GM18868 (cell line): ENCODE measurements around the gene LGALS3BP.

ENCODE experiments used
- ATAC-seq: cut with Tn5 transposase; IDR thresholded peaks from one replicate; pipeline ENCODE4 v1.9.1; 2021; ENCODE audit warnings: mild to moderate bottlenecking, moderate library complexity; ENCODE audit not compliant: unreplicated experiment

LGALS3BP gene

GRCh38 chr17:78986649-78987328 lies 7.1 kb upstream of the LGALS3BP start:
- no peak for ATAC-seq

- no peak for ATAC-seq
These were observed 6.4 kb upstream of the LGALS3BP start for GRCh38 chr17:78986048-78986648.

GRCh38 chr17:78985395-78985794 lies 5.7 kb upstream of the LGALS3BP start:
- no peak for ATAC-seq

DNA sequence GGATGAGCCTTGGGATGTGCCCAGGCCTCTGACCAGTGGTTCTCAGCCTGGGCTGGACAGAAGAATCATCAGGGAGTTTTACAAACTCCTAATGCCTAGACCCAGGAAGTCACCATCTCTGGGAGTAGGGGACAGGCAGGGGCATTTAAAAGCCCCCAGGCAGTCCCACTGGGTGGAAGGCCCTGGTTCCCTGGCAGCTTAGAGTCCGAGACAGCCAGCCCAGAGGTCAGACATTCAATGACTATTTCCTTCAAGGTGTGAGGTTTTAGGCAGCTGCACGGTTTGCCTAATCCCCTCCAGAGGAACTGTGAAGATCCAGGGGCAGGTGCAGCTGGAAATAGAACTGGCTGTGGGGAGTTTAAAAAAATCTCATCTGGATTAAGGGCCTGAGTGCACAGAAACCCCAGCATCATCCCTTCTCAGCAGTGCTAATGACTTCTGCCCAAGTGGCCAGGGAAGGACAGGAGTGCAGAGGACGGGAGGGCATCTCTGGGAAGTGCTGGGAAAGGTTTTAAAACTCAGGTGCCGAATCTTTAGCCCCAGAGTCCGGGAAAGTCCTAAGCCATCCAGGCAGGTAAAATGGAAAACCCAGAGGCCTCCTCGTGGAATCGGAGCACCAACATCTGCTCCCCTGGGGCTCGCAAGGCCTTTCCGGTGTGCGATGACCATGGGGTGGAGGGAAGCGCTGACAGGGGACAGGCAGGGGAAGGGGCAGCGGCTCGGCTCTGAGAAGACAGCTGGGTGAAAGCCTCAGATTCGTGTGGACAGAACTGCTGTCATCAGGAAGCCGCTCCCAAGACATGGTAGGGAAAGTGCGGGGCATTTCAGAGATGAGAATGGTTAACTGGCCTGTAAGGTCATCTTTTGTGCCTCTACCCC lies 1.5 kb upstream of the LGALS3BP start:
- no peak for ATAC-seq

- no peak for ATAC-seq
These were observed 875 bp upstream of the LGALS3BP start for GRCh38 chr17:78980624-78980972.

DNA sequence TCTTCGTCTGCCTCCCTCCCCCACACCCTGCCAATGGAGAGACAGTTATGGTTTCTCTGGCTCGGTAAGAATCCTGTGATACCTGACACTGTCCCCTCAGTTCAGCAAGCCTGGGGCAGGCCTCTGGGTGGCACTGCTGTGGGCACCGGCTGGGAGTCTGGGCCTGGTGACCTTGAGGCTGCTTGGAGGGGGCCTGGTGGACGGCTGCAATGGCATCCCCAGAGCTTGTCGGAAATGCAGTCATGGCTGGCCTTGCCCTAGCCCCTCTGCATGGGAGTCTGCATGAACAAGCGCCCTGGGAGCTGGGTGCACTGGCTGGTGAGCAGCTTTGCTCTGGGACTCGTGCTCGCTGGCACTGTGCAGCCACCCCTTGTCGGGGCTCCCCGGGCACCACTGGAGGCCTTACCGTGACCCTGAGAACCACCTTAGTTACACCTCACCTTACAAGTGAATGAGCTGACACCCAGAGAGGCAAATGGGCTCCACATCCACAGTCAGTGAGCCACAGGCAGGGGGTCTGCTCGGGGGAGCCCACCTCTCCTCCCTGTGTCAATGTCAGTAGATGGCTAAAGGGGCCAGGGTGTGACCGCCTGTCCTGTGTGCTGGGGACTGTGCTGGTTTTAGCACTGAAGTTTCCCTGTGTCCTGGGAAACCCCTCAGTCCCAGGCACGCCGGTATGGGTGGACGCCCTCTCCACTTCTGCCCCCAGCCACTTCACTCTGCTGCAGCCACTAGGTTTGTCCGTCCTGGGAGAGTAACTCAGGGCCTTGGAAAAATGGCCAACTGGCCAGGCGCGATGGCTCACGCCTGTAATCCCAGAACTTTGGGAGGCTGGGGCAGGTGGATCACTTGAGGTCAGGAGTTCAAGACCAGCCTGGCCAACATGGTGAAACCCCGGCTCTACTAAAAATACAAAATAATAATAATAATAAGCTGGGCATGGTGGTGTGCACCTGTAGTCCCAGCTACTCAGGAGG lies 1.4 kb downstream of the LGALS3BP start:
- ATAC-seq: no peak

- no peak for ATAC-seq
These were observed 2.1 kb downstream of the LGALS3BP start for GRCh38 chr17:78977681-78977943.

- ATAC-seq: no peak
These were observed 2.6 kb downstream of the LGALS3BP start for GRCh38 chr17:78976907-78977680.

GRCh38 chr17:78974635-78975591 lies 4.8 kb downstream of the LGALS3BP start:
- ATAC-seq: no peak

GRCh38 chr17:78973792-78974520 lies 5.8 kb downstream of the LGALS3BP start:
- no peak for ATAC-seq

DNA sequence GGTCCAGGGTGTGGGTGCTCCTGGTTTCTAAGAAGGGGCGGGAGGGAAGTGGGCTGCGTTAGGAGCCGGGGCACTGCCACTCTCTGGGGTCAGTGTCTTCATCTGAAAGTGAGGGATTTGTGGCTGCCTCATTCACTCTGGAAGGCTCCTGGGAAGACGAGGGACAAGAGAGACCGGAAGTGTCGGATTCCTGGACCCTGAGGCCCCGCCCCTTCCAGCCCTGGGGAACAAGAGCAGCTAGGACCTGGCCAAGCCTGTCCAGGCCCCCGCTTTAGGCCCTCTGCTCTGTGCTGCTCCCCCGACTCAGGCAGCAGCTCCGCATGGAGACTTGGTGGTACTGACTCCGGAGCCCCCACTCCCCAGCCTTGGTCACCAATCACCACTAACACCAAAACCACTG lies 6.5 kb downstream of the LGALS3BP start:
- ATAC-seq: no peak

DNA sequence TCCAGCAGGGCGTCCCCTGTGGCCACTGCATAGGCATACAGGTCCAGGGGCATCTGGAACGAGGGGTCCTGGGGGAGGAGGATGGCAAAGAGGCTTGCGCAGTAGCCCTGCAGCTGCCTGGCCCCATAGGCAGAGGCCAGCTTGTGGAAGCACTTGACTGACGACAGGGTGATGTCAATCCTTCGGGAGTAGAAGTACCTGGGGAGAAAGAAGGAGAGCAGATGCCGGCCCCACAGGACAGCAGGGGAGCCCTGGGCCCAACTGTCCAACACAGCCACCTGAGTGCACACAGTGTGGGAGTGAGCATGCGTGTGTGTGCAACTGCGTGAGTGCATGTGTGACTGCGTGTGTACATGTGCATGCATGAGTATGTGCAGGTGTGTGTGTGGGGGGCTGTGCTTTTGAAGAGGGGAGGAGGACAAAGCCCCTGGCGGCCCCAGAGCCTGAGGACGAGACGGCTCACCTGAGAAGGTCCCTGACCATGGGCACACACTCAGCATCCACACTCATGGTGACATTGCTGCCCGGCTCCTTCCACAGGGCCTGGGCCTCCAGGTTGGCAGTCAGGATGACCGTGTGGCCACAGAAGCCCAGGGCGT lies 7.1 kb downstream of the LGALS3BP start:
- no peak for ATAC-seq

DNA sequence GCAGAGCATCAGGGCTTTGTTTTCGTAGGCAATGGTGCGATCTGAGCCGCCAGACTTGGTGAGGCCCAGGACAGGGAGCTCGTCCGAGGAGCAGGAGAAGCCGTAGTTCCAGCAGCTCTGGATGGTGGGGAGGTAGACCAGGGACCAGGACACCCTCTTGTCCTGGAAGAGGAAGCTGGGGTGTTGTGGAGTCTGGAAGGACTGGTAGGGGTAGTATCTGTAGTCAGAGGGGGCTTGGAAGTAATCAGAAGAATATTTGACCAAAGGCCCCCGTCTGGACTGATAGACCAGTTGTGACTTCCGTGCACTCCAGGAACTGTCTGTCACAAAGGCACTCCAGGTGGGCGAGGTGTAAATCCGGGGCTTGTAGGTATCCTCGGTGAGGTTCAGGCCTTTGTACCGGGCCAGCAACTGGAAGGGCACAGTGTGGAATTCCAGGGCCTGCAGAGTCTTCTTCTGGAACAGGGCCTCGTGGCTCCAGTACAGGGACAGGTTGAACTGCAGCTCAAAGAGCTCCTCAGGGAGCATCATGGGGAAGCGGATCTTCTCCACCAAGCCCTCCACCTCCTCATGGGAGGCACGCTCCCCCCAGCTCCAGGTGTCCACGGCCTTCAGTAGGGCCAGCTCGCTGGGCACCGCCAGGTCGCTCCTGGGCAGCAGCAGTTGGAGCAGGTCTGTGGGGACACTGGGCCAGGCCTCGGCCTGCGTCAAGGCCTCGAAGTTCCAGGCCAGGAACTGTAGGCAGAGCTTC lies 7.8 kb downstream of the LGALS3BP start:
- ATAC-seq: no peak

DNA sequence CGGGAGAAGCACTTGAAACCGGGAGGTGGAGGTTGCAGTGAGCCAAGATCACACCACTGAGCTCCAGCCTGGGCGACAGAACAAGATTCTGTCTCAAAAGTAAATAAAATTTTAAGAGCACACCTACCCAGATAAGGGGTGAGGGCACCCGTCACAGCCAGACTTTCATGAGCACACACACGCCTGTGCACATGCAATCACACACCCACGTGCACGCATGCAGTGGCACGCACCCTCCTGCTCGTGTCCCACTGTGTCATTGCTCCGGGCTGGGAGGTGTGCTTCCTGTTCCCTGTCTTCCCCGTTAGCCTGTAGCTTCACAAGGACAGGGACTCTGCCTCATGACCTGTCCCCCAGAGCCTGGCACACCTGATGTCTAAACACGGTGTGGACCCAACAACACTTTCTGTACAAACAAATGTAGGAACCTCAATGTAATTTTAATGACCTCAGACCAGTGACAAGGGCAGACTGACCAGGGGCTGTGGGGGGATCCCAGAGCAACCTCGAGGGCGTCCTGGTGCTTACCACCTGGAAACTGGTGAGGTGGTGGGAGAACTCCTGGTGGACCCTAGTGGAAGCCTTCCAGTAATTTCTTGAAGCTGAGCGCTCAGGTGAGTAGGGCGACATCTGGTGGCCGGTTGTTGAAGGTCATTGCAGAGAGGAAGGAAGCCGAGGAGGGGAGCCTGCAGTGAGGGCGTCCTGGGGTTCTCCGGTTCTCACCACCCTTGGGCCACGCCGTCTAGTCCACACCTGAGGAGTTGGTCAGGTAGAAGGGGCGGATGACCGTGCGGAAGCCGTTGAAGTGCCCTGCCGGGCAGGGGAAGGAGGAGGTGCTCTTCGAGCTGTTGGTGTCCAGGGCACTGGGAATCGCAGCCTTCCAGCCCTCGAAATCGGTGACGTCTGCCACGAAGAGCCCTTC lies 8.6 kb downstream of the LGALS3BP start:
- ATAC-seq: no peak

- no peak for ATAC-seq
These were observed 9.9 kb downstream of the LGALS3BP start for GRCh38 chr17:78969865-78970264.

GRCh38 chr17:78967782-78968362 lies 11.9 kb downstream of the LGALS3BP start:
- no peak for ATAC-seq
